GM21576 (cell line): ENCODE data around the gene CERKL.
A peak's percentile ranks its signal among the peaks of the same experiment; 100 is the strongest.

ENCODE experiments used
- ATAC-seq: cut with Tn5 transposase; IDR thresholded peaks from one replicate; pipeline ENCODE4 v1.9.1; 2021; ENCODE audit warnings: mild to moderate bottlenecking, moderate library complexity; ENCODE audit not compliant: unreplicated experiment

The CERKL gene

GRCh38 chr2:181678861-181679543 is 22.1 kb upstream of the CERKL start:
- no peak for ATAC-seq

- ATAC-seq = no peak
Observed at GRCh38 chr2:181677912-181678586, 21.1 kb upstream of the CERKL start.

GRCh38 chr2:181675254-181675653 is 18.3 kb upstream of the CERKL start:
- ATAC-seq = no peak

- no peak for ATAC-seq
Observed at GRCh38 chr2:181674461-181674860, 17.6 kb upstream of the CERKL start.

- ATAC-seq = peak; percentile 18
Observed at GRCh38 chr2:181673173-181673572, 16.3 kb upstream of the CERKL start.

- peak; percentile 94 for ATAC-seq
Observed at GRCh38 chr2:181672255-181673008, 15.5 kb upstream of the CERKL start.

GRCh38 chr2:181670632-181671031 is 13.7 kb upstream of the CERKL start:
- no peak for ATAC-seq

- ATAC-seq = no peak
Observed at GRCh38 chr2:181667234-181667633, 10.3 kb upstream of the CERKL start.

GRCh38 chr2:181662287-181662686 is 5.4 kb upstream of the CERKL start:
- ATAC-seq = no peak

GRCh38 chr2:181660181-181660580 is 3.3 kb upstream of the CERKL start:
- ATAC-seq = no peak

- ATAC-seq = no peak
Observed at GRCh38 chr2:181658444-181658843, 1.5 kb upstream of the CERKL start.

GRCh38 chr2:181657379-181657778 is 474 bp upstream of the CERKL start:
- ATAC-seq = no peak

GRCh38 chr2:181655519-181655918 is 1.4 kb downstream of the CERKL start:
- ATAC-seq = no peak

GRCh38 chr2:181649436-181649979 is 7.4 kb downstream of the CERKL start:
- no peak for ATAC-seq

GRCh38 chr2:181648478-181649155 is 8.3 kb downstream of the CERKL start:
- ATAC-seq = no peak

GRCh38 chr2:181646415-181646987 is 10.4 kb downstream of the CERKL start:
- no peak for ATAC-seq

- no peak for ATAC-seq
Observed at GRCh38 chr2:181643151-181643550, 13.8 kb downstream of the CERKL start.

GRCh38 chr2:181642086-181642485 is 14.8 kb downstream of the CERKL start:
- no peak for ATAC-seq

GRCh38 chr2:181639686-181640085 is 17.2 kb downstream of the CERKL start:
- no peak for ATAC-seq

- ATAC-seq = peak; percentile 70
Observed at GRCh38 chr2:181632733-181633401, 24.0 kb downstream of the CERKL start.
